Adrenal gland (tissue), 5 donors: ENCODE results near the gene DYRK1A.

Source experiments
- CTCF ChIP-seq, 6 experiments: fragments of 450-650 bp in 4 of 6; fragments of 200-600 bp in 2 of 6; sonication (generic) in 1 of 6; IDR thresholded peaks; 1 replicate in 5 of 6; 2 replicates in 1 of 6; pipeline versions ENCODE4 v1.5.1 to v1.8.0; 2016 to 2021; ENCODE audit warnings: antibody characterized with exemption in 6 of 6, mild to moderate bottlenecking in 2 of 6, moderate library complexity in 1 of 6
- POLR2A ChIP-seq, 2 donors: fragments of 450-650 bp; IDR thresholded peaks; one replicate each; pipeline ENCODE4 v1.6.1; 2017; ENCODE audit warnings: antibody characterized with exemption in 2 of 2, mild to moderate bottlenecking in 2 of 2, moderate library complexity in 1 of 2
- donor health status: DM: no; HTN: no; CAD: no.

- no peak for TF ChIP-seq CTCF (IDR thresholded peaks at IDR 0.05)
- TF ChIP-seq POLR2A (IDR thresholded peaks at IDR 0.05) = no peak
Observed at GRCh38 chr21:37385179-37385765, 18.7 kb downstream of the DYRK1A start.
